HG02678 (cell line): ENCODE data around the gene MAML1.
"Not testable (repeated sequence)": the region's sequence is repeated elsewhere in the genome, so short reads cannot be mapped to it uniquely, and the experiment has no call there.

Experiments used
- ATAC-seq: cut with Tn5 transposase; IDR thresholded peaks from one replicate; pipeline ENCODE4 v1.9.1; 2021; ENCODE audit warnings: mild to moderate bottlenecking, moderate library complexity; ENCODE audit not compliant: unreplicated experiment

Gene MAML1

DNA sequence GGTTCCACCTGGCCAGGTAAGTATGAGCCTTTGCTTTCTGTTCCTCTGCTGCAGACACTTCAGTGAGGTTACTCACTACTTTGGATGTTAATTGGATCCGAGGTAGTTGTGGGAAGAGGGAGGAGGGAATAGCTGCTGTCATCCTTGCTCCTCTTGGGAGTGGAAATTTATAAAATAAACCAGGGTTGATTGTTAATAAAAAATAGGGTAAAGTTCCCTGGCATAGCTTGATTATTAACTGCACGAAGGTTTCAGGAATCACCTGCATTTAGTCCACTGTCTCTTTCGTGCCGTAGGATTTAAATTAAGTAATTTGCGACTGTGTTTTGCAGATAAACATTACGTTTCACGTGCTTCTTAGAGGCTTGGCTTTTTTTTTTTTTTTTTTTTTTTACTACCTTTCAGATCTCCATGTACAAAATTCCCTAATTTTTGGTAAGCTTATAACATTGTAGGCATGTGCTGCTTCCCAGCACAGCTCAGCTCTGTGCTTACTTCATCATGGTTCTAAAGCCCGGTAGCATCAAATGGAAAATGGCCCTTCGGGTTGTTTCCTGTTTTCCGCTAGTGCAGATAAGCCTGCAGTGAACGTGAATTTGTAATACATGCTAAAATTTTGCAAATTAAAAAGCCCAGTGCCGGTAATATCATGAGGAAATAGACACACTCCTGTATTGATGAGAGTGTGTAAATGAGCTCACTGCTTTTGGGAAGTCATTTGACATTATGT, 34.3 kb downstream of the MAML1 start:
- no peak for ATAC-seq

GRCh38 chr5:179767496-179768100, 35.0 kb downstream of the MAML1 start:
- ATAC-seq: no peak

- no peak for ATAC-seq
Observed at GRCh38 chr5:179768326-179769085, 35.9 kb downstream of the MAML1 start.

- ATAC-seq: no peak
Observed at GRCh38 chr5:179769271-179769670, 36.6 kb downstream of the MAML1 start.

- no peak for ATAC-seq
Observed at GRCh38 chr5:179769796-179770195, 37.2 kb downstream of the MAML1 start.

DNA sequence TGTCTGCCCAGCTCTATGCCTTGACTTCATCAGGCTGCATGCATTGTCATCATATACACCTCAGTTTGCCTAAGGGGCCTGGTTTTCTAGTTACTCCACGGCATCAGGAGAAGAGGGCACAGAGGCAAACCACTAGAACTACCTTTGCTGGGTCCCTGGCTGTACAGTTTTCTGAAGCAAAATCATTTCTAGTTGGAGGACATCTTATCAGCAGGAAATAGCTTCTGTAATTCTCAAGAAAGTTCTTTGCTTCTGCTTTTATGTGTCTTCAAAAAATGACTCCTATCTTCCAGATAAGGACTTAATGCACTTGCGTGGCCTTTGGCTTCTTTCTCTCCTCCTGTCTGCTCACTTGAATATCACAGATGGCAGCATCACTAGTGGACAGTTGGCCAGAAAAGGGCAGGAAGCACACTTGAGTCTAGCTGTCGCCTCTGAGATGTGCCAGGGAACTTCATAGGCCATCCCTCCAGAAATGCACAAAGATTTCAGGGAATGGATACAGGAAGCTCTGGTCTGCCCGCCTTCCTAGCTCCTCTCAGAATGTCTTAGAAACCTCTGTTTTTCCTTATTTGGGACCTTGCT, 38.8 kb downstream of the MAML1 start:
- ATAC-seq: no peak

DNA sequence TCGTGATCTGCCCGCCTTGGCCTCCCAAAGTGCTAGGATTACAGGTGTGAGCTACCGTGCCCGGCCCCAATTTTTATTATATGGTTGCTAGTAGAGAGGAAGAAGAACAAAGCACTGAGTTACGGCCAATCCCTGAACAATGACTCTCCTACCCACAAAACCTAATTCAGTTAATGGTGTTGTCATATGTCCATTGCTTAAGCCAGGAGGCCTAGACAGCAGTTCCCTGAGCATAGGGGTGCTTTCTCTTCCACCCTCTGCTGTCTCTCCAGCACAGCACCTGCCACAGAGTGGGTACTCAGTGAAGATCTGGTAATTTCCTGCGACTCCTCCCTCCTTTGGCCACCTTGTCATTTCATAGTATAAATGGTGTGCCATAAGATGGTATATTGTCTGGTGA, 39.7 kb downstream of the MAML1 start:
- no peak for ATAC-seq

- no peak for ATAC-seq
Observed at GRCh38 chr5:179773686-179774040, 41.0 kb downstream of the MAML1 start.

GRCh38 chr5:179774442-179774841, 41.8 kb downstream of the MAML1 start:
- ATAC-seq: no peak

- ATAC-seq: no peak
Observed at GRCh38 chr5:179776411-179776938, 43.9 kb downstream of the MAML1 start.

GRCh38 chr5:179777456-179777855, 44.8 kb downstream of the MAML1 start:
- ATAC-seq: no peak

GRCh38 chr5:179777909-179778308, 45.3 kb downstream of the MAML1 start:
- no peak for ATAC-seq

DNA sequence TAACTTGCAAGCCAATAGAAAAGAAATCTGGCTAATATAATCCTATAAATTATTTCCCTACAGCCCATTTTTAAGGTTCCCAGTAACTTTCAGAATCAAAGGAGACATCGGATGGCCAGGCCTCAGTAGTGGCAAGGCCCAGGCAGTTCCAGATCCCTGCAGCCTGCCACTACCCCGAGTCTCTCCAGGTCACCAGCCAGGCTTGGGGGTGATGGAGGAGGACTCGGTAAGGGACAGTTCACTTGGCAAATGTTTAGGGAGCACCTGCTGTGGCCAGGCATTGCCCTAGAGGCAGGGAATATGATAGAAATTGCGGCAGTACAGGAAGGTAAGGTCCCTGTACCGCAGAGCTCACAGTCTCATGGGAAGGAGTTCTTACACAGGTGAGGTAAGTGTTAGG, 46.0 kb downstream of the MAML1 start:
- ATAC-seq: no peak

GRCh38 chr5:179779826-179780225, 47.2 kb downstream of the MAML1 start:
- no peak for ATAC-seq

GRCh38 chr5:179780362-179780761, 47.7 kb downstream of the MAML1 start:
- no peak for ATAC-seq

DNA sequence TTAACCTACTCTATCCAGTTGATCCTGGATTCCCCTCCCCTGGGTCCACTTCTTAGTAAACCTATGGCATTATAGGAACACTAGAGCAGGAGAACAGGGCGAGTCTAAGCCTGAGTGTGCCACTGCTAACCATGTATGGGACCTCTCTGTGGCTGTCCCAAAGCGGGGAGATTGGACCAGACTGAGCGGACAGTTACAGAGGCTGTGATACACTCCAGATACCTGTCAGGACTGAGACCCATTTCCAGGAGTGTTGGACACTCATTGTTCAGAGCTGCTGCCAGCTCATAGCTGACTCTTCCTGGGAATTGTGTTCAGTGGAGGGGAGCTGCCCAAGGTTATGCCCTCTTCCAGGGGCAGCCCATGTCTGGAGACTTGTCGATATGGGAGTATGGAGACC, 49.2 kb downstream of the MAML1 start:
- ATAC-seq: no peak

DNA sequence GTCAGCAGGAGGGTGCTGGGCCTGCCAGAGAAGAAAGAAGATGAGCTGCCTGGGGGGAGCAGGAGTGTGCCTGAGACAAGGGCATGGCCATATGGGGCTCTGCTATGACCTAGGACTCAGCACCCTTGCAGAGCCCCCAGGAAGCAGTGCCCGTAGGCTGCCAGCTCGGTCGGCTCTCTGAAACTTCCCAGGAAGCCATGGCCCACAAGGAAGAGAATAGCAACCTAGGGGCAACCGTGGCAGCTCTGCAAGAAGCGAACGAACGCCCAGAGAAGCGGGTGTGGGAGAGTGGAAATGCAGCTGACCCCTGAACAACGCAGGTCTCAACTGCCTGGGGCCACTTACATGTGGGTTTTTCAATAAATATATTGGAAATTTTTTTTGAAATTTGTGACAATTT, 50.5 kb downstream of the MAML1 start:
- no peak for ATAC-seq

GRCh38 chr5:179786861-179787260, 54.2 kb downstream of the MAML1 start:
- no peak for ATAC-seq

GRCh38 chr5:179788193-179788854, 55.7 kb downstream of the MAML1 start:
- ATAC-seq: no peak

GRCh38 chr5:179789278-179789677, 56.7 kb downstream of the MAML1 start:
- not testable (repeated sequence) for ATAC-seq
